HG03460 (cell line): ENCODE results near the gene KLHL13.
"Not testable (repeated sequence)": the region's sequence is repeated elsewhere in the genome, so short reads cannot be mapped to it uniquely, and the experiment has no call there.

Experiments used
- ATAC-seq: cut with Tn5 transposase; IDR thresholded peaks from one replicate; pipeline ENCODE4 v1.9.1; 2021; ENCODE audit not compliant: unreplicated experiment

KLHL13 gene

DNA sequence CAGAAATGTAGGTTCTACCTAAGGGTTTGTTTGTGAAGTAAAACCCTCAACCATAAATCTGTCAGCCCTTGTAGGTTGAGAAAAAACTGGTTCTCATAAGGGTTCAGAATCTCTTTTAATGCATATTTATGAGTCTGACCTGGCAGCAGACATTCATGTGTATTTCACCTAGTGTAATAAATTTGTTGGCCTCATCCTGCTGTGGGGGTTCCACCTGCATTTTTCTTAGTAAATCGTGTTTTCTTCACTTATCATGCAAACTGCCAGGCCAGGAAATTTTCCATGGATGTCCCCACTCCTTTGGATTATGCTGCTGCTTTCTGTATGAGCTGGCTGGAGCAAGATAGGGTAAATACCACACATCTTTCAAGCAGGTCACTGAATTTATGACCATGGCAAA, 42.4 kb downstream of the KLHL13 start:
- no peak for ATAC-seq

DNA sequence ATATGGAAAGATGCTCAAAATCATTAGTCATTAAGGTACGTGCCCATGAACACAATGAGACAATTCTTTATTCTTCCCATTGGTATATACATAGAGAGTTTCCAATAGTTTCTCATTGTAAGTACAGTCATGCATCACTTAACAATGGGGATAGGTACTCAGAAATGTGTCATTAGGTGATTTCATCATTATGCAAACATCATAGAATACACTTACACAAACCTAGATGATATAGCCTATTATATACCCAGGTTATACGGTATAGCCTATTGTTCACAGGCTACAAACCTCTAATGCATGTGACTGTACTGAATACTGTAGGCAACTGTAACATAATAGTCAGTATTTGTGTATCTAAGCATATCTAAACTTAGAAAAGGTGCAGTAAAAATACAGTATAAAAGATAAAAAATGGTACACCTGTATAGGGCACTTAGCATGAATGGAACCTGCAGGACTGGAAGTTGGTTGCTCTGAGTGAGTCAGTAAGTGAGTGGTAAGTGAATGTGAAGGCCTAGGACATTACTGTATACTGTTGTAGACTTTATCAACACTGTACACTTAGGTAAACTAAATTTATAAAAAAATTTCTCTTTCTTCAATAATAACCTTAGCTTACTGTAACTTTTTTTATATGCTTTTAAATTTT, 49.6 kb downstream of the KLHL13 start:
- ATAC-seq: no peak

DNA sequence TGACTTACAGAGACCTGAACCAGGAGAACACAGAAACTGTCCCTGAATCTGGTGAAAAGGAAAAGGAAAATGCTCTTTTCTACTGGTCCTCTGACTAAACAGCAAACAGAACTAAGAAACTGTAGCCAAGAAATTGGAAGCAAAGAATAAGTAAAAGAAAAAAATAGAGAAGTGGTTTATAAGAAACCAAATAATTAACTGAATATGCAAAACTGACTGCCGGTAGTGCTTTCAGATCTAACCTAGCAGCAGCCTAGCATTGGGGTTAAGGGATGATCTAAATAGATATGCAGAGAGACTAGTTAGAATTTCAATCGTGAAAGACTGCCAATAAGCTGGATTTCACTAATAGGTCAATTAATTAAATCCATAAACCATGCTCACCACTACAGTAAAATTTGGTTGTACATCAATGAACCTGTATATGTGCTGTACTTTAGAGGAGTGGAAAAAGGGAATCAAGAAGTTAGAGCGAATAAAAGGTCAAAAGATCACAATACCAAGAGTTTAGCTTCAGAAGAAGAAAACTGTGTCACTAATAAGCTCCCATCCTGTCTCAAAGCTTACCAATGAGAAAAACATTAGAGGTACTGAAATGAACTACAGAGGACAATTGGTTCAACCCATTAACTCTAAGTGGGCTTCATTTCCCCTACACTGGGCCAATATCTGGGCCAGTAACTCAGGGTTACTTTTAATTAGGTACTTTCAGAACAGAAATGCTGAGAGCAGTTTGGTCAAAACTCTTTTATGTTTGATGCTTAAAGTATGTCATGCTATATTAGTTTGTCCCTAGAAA, 53.6 kb downstream of the KLHL13 start:
- peak; percentile 68 for ATAC-seq

DNA sequence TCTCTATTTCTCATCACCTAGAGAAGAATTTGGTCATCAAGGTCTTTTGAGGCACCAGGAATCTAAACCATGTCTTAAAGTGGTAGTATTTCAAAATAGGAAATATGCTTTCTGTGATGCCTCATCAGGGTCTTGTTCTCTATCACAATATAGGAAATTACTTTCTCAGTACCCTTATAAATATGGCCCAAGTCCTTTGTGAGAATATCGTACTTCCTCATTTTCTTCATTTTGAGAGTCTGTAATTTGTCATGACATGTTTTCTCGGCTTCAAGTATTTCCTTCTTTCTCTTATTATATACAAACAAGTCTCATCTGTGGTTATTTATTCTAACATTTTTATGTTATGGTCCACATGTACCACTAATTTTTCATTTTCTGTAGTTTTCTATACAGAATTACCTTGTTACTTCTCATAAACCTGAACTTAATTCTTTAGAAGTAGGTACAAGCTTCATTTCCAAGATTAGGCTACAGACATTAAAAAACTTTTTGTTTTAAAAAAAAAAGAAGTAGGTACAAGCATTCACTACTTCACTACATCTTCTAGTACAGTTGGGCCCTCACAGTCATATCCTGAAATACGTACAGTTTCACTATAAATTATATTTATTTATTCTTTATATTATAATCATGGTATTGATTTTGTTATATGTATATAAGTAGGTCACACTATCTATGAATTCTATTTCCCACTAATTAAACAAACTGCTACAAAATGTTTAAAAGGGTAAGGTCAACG, 54.4 kb downstream of the KLHL13 start:
- no peak for ATAC-seq

DNA sequence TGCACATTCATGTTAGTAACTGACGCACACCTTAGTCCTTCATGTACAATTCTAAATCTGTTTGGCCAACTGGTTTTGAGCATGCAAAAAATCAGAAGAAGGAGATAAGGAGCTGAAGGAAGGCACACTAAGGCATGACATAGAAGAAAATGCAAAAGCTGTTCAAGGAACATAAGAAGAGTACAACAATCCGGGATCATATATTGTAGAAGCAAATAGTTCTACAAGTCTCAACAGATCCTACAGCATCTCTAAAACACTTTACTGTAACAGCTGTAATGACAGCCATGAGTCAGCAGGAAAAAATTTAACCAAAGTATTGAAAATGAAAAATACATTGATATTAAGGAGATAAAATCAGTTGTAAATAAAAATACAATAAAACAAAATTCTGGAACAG, 57.7 kb downstream of the KLHL13 start:
- ATAC-seq: no peak

DNA sequence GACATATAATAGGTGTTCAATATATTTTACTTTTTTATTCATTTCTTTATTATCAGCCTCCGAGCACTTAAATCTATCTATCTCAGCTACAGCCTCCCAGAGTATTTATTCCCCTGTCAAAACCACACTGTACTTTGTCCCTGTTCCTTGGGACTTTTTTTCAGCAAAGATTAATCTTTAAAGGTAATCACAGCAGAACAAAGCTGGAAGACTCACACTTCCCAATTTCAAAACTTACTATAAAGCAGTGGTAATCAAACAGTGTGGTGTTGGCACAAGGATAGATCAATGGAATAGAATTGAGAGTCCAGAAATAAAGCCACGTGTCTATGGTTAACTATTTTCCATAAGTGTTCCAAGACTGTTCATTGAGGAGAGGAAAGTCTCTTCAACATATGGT, 59.7 kb downstream of the KLHL13 start:
- no peak for ATAC-seq

DNA sequence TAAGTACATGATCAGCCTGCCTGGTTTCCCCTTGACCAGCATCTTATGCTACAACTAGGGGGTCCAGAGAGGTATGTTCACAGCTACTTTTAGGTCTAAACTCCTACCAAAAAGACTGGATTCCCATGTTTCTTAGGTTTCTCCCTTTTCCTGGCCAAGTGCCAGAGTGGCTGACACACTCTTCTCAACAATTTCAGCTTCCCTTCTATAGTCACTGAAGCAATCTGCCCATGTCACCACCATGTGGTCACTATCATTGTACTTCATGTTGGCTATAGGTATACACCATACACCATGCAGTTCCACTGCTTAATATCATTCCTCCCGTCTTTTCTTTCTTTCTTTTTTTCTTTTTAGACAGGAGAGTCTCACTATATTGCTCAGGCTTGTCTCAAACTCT, 66.9 kb downstream of the KLHL13 start:
- no peak for ATAC-seq

DNA sequence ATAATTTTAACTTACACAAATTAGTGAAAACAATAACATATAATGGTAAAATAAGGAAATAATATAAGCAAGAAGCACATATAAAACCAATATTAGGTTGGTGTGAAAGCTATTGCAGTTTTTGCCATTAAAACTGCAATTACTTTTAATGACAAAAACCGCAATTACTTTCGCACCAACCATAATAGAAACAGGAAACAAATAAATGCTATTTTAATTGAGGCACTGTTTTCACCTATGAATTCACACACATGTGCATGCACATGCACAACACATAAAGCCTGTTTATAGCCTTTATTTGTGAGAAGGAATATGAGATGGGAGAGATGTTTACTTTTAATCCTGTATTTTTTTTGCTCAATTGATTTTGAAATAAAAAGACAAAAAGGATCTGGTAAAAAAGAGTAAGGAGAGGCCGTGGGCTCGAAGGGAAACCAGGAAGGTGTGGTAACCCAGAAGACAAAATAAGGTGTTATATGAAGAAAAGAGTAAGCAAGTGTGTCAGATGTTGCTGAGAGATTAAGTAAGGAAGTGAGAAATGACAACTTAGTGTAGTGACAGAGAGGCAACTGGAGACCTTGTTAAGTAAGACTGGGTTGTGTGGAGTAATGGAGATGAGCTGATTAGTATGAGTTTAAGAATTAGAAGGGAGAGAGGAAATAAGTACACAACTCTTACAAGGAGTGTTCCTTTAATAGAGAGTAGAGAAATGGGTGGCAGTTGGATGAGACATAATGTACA, 69.0 kb downstream of the KLHL13 start:
- ATAC-seq: no peak

DNA sequence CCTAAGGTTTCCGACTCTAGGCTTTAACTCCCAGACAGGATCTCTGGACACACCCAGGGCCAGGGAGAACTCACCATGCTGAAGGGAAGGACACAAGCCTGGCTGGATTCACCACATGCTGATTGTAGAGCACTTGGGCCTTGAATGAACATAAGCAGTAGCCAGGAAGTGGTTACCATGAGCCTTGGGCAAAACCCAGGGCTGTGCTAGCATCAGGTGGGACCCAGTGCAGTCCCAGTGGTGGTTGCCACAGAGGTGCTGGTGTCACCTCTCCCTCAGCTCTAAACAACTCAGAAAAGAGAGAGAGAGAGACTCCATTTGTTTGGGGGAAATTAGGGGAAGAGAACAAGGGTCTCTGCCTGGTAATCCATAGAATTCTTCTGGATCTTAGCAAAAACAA, 77.0 kb downstream of the KLHL13 start:
- no peak for ATAC-seq

DNA sequence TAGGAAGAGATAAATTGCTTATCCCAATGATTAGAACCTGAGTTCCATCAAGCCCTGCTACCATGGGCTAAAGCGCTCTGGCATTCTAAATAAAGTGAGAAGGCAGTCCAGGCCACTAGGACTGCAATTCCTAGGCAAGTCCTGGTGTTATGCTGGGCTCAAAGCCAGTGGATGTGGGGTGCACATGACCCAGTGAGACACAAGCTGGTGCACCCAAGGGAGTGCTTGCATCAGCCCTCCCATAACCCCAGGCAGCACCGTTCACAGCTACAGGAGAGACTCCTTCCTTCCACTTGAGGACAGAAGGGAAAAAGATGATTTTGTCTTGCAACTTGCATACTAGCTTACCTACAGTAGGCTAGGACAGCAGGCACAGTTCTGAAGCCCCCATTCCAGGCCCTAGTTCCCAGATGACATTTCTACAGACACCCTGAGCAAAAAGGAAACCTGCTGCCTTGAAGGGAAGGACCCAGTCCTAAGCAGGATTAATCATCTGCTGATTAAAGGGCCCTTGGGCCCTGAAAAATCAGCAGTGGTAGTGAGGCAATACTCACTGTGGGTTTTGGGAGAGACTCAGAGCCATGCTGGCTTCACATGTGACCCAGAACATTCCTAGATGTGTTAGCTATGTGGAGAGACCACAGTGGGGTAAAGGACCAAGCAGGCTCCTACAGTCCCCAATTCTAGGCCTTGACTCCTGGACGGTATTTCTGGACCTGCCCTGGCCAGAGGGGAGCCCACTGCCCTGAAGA, 77.8 kb downstream of the KLHL13 start:
- ATAC-seq: no peak

DNA sequence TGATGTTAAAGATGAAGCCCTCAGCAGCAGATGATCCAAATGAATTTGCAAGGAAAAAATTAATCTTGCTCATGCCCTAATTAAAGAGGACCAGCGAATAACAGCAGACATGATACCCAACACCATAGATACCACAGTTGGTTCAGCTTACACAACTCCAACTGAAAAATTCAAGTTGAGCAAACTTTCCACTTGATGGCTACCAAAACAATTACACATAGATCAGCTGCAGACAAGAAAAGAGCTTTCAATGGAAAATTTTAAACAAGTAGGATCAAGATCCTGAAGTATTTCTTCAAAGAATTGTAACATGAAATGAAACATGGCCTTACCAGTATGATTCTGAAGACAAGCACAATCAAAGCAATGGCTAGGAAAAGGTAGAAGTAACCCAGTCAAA, 90.0 kb downstream of the KLHL13 start:
- no peak for ATAC-seq

DNA sequence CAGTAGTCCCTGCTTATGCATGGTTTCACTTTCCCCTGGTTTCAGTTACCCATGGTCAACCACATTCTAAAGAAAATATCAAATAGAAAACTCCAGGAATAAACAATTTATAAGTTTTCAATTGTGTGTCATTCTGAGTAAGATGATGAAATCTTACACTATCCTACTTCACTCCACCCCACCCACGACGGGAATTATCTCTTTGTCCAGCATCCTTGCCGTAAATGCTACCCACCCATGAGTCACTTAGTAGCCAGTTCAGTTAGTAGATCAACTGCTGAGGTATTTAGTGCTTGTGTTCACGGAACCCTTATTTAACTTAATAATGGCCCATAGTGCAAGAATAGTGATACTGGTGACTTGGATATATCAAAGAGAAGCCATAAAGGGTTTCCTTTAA, 91.4 kb downstream of the KLHL13 start:
- ATAC-seq: no peak

DNA sequence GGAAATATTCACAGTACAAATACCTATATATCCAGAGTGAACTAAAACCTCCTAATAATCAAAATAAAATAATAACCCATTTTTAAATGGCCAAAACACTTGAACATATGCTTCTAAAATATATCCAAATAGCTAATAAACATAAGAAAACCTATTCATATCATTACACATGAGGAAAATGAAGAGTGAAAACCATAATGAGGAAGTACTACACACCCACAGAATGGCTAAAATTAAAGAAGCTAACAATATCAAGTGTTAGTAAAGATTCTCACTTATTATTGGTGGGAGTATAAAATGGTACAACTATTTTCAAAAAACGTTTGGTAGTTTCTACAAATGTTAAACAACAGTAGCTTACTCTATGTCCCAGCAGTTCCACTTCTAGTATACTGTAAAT, 92.1 kb downstream of the KLHL13 start:
- no peak for ATAC-seq

DNA sequence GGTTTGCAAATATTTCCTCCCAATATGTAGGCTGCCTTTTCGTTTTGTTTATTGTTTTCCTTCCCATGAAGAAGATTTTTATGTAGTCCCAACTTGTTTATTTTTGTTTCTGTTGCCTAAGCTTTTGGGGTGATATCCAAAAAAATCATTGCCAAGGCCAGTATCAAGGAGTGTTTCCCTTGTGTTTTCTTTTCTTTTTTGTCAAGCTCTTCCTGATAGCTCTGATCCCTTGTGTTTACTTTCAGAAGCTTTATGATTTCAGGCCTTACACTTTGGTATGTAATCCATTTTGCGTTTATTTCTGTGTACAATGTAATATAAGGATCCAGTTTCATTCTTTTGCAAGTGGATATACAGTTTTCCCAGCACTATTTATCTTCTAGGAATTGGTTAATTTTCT, 93.9 kb downstream of the KLHL13 start:
- no peak for ATAC-seq

DNA sequence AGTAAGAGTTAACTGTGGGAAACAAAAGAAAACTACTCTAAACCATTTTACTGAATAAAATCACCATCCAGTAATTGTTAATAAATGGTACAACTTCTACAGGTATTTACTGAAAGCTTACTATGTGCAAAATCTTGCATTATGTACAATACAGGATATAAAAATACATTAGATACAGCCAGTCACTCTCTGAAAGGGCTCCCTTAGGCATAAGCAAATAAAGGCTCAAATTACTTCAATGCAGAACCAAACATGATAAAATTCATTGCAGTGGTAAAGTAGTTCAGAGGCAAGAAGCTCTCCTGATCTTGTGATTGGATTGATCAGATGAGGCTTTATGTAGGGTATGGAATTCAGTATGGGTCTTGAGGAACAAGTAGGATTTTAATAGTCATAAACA, 100.2 kb downstream of the KLHL13 start:
- no peak for ATAC-seq

DNA sequence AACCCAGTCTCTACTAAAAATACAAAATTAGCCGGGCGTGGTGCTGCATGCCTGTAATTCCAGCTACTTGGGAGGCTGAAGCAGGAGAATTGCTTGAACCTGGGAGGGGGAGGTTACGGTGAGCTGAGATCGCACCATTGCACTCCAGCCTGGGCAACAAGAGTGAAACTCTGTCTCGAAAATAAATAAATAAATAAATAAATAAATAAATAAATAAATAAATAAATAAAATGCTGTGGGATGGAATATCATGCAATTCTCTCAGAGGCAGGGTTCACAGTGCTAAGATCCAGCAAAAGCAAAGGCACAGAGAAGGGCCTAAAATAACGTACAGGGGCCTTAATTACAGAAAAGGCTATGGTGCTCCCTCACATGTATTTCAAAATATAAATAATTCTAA, 114.2 kb downstream of the KLHL13 start:
- not testable (repeated sequence) for ATAC-seq

DNA sequence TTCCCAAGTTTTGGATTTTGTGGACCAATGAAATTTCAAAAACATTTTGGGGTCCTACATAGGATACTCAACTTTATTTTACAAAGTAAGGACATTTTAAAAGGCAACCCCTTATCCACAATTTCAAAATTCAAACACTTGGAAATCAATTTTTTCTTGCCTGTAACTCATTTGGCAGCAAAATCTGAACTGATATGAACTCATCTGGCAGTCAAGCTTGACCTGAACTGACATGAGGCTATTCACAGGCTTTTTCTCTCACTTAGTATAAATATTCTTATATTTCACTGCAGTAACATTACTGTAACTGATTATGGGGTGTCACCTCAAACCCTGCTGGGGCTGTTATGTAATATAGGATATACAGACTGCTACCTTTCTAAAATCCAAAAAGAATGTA, 116.1 kb downstream of the KLHL13 start:
- no peak for ATAC-seq

DNA sequence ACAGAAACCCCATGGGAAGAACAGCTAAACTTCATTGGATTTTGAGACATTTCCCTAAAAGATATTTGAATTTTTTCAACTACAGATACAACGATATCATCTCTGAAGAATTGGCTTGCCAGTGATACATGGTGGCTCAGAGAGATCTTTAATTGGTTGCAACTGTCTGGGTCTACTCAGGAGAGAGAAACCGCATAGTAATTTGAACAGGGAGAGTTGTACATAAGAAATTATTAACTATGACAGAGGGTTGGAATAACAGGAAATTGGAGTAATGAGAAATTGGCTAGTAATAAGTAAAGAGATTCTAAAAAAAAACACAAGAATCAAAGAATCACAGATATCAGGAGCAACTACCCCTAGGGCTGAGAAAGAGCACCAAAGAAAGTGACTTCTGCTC, 118.4 kb downstream of the KLHL13 start:
- no peak for ATAC-seq

DNA sequence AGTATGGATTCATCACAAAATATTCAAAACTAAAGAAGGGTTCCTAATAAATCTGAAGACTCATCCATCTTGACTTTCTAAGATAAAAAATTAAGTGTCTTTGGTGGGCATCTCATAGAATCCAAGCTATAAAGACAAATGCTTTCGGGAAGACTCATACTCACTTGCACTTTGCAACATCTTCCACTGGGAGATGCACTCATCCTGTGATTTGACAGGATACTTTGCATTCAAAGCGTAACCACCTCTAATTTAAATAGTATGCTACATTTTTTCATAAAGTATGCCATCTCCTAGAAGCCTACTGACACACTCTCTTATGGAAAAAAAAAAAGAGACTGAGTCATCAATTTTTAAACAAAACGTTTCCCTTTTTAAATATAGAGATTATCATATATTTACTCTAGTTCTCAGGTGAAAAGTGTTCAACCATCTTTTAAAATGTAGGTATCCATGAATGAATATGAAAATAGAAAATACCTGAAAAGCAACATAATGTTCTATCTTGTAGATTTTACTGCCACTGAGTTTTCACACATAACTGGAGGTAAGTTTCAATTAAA, 119.6 kb downstream of the KLHL13 start:
- ATAC-seq: no peak

DNA sequence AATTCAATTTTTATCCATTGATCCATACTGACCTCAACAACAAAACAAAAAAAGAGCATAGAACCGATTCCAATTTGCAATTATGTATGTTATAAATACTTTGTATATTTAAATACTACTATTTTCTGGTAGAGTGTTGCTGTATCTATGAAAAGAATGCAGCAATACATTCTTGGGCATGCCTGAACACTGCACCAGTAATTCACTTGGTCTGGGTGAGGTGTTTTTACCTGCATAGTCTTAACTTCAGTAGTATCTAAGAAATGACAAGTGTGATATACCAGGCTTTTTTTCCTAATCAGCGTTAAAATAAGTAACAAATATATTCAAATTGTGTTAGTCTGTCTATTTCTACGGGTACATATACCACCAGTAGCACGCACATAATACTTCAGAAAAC, 120.2 kb downstream of the KLHL13 start:
- ATAC-seq: no peak
